WI38 (cell line): Measurements from ENCODE around the gene MACROD2.

Experiments used
- H3K4me3 ChIP-seq: 2 replicates; pipeline ENCODE4 v1.5.1; 2011; ENCODE audit warnings: low read depth, mild to moderate bottlenecking, control low read depth, low read length
- CTCF ChIP-seq: IDR thresholded peaks from 2 replicates; pipeline ENCODE4 v1.5.1; 2012; ENCODE audit warnings: low read depth, mild to moderate bottlenecking, control low read depth, low read length

Gene MACROD2

DNA sequence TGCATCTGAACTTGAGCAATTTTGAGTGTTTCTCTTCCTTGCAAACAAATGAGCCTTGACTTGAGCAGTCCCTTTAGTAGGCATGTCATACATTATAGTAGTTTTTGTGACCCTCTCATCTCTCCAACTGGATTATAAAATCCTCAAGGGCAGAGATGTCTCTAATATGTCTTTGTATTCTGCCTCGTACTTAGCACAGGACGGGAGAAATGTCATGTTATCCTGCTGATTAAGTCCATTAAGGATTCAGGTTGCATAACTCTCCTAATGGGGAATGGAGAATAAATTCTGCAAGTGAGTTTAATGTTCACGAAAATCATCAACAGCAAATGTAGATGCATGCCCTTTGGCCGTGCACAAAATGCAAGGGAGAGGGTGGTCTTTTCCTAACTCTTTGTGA lies 1635.0 kb downstream of the MACROD2 start:
- TF ChIP-seq CTCF: no peak
- no peak overlapping the region for H3K4me3 ChIP-seq

GRCh38 chr20:15632680-15633079 lies 1637.4 kb downstream of the MACROD2 start:
- H3K4me3 ChIP-seq: no peak overlapping the region
- TF ChIP-seq CTCF: no peak

- H3K4me3 ChIP-seq: no peak overlapping the region
- TF ChIP-seq CTCF: no peak
Measured at GRCh38 chr20:15634102-15634501, 1638.8 kb downstream of the MACROD2 start.

DNA sequence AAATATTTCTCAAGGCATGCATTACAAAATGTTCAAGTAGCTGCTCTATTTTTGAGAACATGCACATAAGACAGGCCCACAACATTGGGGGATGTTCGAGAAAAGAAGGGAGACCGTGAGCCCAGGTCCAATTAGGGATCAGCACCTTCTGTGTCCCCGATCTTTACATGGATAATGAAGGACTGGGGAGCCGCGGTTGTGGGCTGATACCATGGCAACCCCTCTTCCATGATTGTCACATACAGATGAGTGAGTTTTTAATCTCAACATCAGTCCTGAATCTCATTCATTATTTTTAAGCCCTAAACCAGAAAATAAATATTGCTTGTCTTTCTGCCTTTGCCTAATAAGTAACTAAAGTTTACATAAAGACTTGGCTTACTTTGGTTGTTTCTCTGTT lies 1642.2 kb downstream of the MACROD2 start:
- TF ChIP-seq CTCF: no peak
- H3K4me3 ChIP-seq: no peak overlapping the region

DNA sequence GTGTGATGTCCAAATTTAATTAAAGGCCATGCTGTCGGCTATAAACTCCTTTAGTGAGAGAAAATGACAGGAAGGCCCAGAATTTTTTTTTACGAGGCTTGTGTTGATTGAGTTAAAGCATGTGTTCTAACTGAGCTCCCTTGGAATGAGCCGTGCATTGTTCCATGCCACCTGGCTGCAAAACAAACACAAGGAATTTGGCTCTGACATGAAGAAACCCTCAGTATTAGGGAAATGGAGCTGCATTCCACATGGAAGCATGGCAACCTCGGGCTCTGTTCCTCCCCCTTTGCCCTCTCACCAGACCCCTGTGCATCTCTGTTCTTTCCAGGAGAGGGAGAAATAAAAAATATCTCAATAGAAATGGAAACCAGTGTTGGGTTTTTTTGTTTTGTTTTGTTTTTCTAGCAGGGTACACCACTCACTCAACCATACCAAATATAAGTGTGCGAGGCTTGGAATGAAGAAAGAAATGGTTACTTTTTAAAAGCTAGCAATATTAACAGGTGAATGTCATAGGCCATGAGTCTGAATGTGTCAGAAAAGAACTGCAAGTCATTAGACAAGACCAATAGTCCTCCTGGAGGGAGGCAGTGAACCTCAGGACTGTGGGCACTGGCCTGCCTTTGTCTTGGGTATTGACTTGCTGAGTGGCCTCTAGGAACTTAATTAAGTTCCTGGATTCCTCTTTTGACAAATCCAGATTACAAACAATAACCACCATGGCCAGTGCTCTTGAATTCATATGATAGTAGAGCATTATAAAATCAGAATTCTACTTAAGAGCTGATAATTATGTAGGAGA lies 1642.8 kb downstream of the MACROD2 start:
- no peak for TF ChIP-seq CTCF
- H3K4me3 ChIP-seq: no peak overlapping the region

- no peak for TF ChIP-seq CTCF
- H3K4me3 ChIP-seq: no peak overlapping the region
Measured at GRCh38 chr20:15638816-15639215, 1643.5 kb downstream of the MACROD2 start.

- no peak for TF ChIP-seq CTCF
Measured at GRCh38 chr20:15639839-15640238, 1644.5 kb downstream of the MACROD2 start.

More at GRCh38 chr20:15639839-15640238, 1644.5 kb downstream of the MACROD2 start:
- H3K4me3 ChIP-seq: no peak overlapping the region
